C1 segment of cervical spinal cord (tissue), 14 donors: Measurements from ENCODE around the gene AXIN1.
A peak's percentile ranks its signal among the peaks of the same experiment; 100 is the strongest.
"Not testable (repeated sequence)": the region's sequence is repeated elsewhere in the genome, so short reads cannot be mapped to it uniquely, and the experiment has no call there.

Experiments used
- DNase-seq, 14 donors: peaks; one replicate each; lab custom pipeline; 2025; lab: John Stamatoyannopoulos, UW

AXIN1 gene

GRCh38 chr16:268141-269053 lies 84.1 kb downstream of the AXIN1 start:
- no peak for DNase-seq

- DNase-seq = not testable (repeated sequence)
Measured at GRCh38 chr16:267562-267961, 85.0 kb downstream of the AXIN1 start.

DNA sequence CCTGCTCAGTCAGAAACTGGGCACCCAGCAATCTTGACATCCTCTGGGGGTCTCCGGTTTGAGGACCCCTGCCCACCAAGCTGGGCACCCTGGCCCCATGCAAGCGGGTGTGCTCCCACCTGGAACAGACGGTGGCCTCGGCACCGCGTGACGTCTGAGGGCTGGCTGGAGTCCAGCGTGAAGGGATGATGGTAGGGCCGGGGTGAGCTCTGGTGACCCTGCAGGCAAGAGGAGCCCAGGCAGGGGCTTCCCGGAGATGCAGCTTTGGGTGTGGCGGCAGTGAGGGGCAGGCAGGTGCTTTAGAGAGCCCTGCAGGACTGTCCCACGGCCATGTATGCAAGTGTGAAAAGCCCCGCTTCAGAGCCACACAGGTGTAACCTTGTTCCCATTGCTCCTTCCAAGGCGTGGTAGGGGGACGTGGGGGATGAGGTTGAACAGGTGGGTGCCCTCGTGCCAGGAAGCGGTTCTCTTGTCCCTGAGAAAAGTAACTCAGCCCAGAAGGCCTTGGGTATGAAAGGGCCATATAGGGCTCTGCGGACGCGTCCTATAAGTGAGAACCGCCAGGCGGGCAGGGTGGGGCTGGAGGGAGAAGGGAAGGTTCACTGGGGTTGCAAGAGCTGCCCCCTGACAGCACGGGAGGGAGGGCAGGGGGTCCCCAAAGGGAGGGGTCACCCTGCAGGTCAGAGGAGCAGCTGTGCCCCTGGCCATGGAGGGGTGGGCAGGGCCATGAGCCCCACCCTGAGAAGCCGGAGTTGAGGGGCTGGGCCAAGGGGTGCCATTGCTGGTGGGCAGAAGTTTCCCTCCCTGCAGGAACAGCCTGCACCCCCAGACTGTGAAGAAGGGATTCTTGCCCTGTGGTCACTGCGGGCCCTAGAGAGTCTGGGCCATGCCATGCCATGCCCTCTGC lies 86.0 kb downstream of the AXIN1 start:
- DNase-seq = no peak

GRCh38 chr16:265711-266110 lies 86.8 kb downstream of the AXIN1 start:
- no peak for DNase-seq

DNA sequence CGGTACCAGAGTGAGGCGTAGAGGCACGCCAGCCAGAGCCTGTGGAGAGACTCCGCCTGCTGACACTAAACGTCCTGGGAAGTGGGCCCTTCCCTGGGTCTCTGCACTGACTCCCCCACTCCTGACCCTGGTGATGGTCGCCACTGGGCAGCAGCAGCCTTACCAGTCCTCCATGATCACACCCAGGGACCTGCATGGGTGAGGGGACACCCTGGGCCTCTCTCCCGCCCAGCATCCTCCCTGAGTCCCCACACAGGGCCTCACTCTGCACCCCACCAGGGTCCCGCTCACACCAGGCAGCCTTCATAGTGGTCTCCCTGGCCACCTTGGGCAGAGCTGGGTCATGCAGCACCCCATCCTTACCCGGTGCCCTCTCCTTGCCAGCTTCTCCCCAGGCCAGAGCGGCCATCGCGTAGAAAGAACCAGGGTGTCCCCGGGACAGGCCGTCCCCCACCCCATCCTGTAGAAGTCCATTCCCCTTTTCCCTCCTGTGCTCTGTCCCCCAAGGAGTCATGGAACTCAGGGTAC lies 87.5 kb downstream of the AXIN1 start:
- no peak for DNase-seq

DNA sequence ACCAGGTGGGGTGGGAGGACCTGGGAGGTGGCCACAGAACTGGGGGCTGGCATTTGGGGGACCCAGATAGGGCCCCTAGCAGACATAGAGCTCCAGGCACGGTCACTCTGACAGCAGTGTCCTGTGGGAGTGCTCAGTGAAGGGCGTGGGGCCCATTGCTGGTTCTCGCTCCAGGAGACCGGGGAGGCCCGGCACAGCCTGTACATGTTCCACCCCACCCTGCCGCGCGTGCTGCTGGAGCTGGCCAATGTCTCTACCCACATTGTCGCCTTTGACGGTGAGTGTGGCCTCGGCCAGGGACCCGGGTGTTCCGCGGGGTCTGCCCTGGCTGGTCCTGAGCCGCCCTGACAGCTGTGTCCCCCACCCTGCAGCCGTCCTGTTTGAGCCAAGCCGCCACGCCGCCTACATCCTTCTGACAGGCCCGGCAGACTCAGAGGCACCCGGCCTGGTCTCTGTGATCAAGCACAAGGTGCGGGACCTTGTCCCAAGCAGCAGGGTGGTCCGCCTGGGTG lies 88.0 kb downstream of the AXIN1 start:
- no peak for DNase-seq

DNA sequence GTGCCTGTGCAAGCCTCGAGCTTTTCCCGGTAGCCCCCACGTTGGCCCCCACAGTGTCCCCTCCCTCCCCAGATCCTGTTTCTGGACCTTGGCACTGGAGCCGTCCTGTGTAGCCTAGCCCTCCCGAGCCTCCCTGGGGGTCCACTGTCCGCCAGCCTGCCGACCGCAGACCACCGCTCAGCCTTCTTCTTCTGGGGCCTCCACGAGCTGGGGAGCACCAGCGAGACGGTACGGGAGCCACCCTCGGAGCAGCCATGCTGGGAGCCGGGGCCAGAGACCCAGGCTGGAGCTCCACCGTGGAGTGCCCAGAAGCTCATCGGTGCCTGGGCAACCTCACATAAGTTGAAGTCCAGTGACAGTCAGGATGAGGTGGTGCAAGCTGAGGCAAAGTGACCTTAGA lies 88.6 kb downstream of the AXIN1 start:
- no peak for DNase-seq

- DNase-seq = no peak
Measured at GRCh38 chr16:263182-263774, 89.2 kb downstream of the AXIN1 start.

GRCh38 chr16:262121-262745 lies 90.3 kb downstream of the AXIN1 start:
- DNase-seq = no peak

DNA sequence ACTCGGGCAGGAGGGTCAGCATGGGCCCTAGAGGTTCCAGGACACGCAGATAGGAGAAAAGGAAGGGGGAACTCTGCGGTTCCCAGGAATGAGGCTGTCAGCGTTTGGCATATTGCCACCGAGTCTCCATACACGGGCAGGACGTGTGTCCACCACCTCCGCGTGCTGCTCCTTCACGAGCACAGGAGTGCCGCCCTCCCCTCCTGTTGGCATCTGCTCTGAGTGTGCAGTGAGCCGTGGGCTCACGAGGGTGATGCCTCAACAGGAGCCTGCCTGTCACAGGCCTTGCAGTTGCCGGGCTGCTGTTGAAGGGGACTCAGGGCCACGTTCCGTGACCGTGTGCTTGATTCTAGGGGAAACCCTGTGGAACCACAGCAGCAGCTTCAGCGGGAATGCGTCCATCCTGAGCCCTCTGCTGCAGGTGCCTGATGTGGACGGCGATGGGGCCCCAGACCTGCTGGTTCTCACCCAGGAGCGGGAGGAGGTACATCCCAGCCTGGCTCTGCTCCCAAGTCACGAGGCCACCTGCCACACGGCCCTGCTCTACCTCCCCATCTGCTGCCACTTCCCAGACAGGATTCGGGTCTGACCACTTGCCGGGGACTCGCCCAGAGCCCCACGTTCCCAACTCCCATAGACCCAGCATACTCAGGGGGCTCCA lies 91.4 kb downstream of the AXIN1 start:
- peak in 1 of 14 donors; percentile 79 for DNase-seq

DNA sequence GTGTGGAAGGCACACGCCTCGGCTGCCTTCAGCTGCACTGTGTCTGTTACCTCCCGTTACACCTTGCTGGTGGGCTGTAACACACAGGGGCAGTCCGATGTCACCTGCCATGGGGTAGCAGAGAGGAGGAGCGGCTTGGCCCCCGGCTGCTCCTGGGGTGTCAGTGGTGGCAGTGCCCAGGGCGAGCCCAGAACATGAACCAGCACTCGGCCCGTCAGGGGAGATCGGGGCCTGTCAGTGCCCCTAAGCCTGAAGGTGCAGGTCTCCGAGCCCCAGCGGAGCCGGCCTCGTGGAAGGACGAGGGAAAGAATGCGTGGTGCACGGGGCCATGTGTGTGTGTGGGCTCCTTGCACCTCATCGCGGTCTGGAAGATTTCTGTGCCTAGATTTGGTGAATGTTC lies 92.2 kb downstream of the AXIN1 start:
- no peak for DNase-seq

- peak in 1 of 14 donors; percentile 89 for DNase-seq
Measured at GRCh38 chr16:259814-260253, 92.7 kb downstream of the AXIN1 start.

DNA sequence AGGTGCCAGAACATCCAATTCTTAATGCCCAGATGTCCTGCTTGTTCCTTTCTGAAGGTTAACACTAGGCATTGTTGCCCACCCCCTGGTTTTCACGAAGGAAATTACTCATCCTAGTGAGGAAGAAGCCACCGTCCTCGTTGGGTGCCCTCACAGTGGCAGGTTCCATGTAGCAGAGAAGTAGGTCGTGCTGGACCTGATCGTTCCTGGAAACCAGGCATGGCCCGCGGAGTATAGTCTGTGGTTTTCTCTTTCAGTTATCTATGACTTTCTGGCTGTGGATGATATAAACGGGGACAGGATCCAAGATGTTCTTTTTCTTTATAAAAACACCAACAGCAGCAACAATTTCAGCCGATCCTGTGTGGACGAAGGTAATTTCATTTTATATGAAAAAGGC lies 93.3 kb downstream of the AXIN1 start:
- DNase-seq = no peak

DNA sequence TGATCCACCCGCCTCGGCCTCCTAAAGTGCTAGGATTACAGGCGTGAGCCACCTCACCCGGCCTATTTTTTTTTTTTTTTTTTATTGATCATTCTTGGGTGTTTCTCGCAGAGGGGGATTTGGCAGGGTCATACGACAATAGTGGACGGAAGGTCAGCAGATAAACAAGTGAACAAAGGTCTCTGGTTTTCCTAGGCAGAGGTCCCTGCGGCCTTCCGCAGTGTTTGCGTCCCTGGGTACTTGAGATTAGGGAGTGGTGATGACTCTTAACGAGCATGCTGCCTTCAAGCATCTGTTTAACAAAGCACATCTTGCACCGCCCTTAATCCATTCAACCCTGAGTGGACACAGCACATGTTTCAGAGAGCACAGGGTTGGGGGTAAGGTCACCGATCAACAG lies 94.4 kb downstream of the AXIN1 start:
- DNase-seq = not testable (repeated sequence)

DNA sequence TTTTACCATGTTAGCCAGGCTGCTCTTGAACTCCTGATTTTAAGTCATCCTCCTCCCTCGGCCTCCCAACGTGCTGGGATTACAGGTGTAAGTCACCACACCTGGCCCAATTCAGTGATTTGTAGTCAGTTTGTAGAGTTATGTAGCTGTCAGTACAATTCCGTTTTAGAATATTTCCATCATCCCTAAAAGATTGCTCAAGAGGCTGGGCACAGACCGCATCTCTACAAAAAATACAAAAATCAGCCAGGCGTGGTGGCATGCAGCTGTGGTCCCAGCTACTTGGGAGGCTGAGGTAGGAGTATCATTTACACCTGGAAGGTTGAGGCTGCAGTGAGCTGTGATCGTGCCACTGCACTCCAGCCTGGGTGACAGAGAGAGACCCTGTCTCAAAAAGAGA lies 97.3 kb downstream of the AXIN1 start:
- DNase-seq = no peak

DNA sequence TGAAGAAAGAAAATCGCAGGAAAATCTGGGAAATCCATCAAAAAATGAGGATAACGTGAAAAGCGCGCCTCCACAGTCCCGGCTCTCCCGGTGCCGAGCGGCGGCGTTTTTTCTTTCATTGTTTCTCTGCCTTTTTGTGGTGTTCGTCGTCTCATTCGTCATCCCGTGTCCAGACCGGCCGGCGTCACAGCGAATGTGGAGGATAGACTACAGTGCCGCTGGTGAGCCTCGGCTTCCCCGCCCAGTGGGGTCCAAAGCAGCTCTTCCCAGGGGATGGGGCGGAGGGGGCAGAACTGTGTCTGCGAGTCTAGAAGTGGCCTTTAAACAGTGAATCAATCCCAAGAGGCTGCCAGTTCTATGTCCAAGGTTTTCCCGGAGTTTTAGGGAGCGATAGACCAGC lies 98.1 kb downstream of the AXIN1 start:
- DNase-seq = no peak

DNA sequence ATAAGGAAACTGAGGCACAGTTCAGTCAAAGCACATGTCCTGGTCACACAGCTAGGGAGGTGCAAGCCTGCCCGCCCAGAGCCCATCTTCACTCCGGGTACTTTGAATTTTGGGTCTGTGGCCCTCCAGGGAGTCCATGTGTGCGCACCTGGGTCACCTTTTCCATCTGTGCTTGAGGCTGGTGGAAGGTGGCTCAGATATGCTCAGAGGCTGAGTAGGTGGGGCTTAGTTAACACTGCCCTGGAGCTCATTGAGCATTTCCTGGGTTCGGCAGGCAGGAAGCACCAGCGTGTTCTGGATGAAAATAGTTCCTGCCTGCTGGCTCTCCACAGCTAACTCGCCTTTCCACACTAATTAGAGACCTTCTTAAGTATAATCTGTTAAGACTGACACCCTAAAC lies 98.7 kb downstream of the AXIN1 start:
- DNase-seq = no peak

DNA sequence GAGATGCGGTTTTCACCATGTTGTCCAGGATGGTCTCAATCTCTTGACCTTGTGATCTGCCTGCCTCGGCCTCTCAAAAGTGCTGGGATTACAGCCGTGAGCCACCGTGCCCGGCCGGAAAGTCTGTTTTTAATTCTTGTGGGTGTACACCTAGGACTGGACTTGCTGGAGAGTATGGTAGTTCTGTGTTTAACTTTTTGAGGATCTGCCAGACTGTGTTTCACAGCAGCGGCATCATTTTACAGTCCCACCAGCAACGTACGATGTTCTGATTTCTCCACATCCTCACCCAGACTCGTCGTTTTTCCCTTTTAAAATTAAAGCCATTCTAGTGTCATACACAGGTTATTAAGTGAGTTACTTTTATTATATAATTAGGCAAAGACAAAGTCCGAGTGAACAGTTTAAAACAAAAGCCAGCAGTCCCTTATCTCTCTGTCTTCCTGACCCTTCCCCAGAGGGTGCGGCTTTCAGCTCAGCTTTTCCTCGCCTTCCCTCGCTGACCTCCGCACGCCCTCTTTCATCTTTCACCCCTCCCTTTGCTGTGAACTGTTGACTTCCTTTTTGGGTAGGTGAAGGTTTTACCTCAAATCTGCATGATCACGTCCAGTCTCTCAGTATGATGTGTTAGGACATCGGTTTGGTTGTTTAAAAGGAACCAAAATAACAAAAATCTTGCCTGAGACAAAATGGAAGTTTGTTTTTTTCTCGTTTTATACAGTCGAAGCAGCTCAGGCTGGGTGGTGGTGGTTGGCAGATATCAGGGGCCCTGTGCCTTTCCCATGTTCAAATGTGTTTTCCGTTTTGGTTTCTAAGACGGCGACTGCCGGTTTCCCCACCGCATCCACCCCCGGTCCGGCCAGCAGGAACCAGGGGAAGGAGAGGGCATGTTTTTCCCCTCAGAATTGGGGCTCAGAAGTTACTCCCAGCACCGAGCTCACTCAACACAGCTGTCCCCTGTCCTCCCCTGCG lies 99.9 kb downstream of the AXIN1 start:
- DNase-seq = no peak

DNA sequence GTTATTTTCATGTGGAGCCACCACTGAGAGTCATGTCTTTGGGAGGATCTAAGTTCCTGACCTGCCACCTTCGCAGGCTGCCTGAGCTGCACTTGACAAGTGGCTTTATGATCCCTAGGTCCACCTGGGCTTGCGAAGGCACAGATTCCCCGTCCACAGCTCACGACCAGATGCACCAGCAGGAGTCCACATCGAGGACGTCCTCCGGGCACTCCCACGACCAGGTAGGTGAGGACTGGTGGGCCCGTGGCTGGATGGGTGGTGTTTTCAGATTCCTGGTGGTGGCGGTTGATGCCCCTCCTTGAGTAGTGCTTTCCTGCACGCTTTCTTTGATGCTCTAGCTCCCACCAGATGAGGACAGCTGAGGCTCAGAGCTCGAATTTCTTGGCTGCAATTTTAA lies 103.1 kb downstream of the AXIN1 start:
- DNase-seq = no peak
